GM23338 (cell line): ENCODE results near the gene UBE2G1.

Experiments used
- CREB1 ChIP-seq: fragments of 250-450 bp; sonication (Bioruptor Pico); IDR thresholded peaks from 2 replicates; pipeline ENCODE4 v1.5.0; 2020; ENCODE audit warnings: low read depth, mild to moderate bottlenecking, moderate library complexity
- EZH2 ChIP-seq: fragments of 200-600 bp; sonication (generic); IDR thresholded peaks from one replicate; pipeline ENCODE4 v1.8.0; 2017; ENCODE audit warnings: antibody characterized with exemption, mild to moderate bottlenecking, low read depth; ENCODE audit not compliant: unreplicated experiment
- POLR2AphosphoS5 ChIP-seq: IDR thresholded peaks from 2 replicates; pipeline ENCODE4 v1.6.1; 2016; ENCODE audit warnings: antibody characterized with exemption, low read depth
- TF ChIP-seq, protein P1 (sequence below), 2 experiments: fragments of 200-600 bp in 1 of 2; sonication (generic) in 1 of 2; conservative IDR thresholded peaks; 2 replicates each; pipeline versions ENCODE4 v1.5.1 to v1.6.1; 2016 to 2017; ENCODE audit warnings: antibody characterized with exemption in 2 of 2, low read depth in 2 of 2, mild to moderate bottlenecking in 2 of 2, moderate library complexity in 1 of 2
- TF ChIP-seq, protein P2 (sequence below): IDR thresholded peaks from one replicate; pipeline ENCODE4 v1.6.1; 2018; ENCODE audit warnings: antibody characterized with exemption; ENCODE audit not compliant: unreplicated experiment

GRCh38 chr17:4358154-4358553 lies 8.3 kb downstream of the UBE2G1 start:
- TF ChIP-seq POLR2AphosphoS5 (no peak), EZH2 (no peak), CREB1 (CRISPR knock-in tag) (no peak)
- TF ChIP-seq, protein P1, sequence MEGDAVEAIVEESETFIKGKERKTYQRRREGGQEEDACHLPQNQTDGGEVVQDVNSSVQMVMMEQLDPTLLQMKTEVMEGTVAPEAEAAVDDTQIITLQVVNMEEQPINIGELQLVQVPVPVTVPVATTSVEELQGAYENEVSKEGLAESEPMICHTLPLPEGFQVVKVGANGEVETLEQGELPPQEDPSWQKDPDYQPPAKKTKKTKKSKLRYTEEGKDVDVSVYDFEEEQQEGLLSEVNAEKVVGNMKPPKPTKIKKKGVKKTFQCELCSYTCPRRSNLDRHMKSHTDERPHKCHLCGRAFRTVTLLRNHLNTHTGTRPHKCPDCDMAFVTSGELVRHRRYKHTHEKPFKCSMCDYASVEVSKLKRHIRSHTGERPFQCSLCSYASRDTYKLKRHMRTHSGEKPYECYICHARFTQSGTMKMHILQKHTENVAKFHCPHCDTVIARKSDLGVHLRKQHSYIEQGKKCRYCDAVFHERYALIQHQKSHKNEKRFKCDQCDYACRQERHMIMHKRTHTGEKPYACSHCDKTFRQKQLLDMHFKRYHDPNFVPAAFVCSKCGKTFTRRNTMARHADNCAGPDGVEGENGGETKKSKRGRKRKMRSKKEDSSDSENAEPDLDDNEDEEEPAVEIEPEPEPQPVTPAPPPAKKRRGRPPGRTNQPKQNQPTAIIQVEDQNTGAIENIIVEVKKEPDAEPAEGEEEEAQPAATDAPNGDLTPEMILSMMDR (conservative IDR thresholded peaks at IDR 0.05; ENCODE audit: low read depth in 2 of 2), result no peak
- TF ChIP-seq, protein P2, sequence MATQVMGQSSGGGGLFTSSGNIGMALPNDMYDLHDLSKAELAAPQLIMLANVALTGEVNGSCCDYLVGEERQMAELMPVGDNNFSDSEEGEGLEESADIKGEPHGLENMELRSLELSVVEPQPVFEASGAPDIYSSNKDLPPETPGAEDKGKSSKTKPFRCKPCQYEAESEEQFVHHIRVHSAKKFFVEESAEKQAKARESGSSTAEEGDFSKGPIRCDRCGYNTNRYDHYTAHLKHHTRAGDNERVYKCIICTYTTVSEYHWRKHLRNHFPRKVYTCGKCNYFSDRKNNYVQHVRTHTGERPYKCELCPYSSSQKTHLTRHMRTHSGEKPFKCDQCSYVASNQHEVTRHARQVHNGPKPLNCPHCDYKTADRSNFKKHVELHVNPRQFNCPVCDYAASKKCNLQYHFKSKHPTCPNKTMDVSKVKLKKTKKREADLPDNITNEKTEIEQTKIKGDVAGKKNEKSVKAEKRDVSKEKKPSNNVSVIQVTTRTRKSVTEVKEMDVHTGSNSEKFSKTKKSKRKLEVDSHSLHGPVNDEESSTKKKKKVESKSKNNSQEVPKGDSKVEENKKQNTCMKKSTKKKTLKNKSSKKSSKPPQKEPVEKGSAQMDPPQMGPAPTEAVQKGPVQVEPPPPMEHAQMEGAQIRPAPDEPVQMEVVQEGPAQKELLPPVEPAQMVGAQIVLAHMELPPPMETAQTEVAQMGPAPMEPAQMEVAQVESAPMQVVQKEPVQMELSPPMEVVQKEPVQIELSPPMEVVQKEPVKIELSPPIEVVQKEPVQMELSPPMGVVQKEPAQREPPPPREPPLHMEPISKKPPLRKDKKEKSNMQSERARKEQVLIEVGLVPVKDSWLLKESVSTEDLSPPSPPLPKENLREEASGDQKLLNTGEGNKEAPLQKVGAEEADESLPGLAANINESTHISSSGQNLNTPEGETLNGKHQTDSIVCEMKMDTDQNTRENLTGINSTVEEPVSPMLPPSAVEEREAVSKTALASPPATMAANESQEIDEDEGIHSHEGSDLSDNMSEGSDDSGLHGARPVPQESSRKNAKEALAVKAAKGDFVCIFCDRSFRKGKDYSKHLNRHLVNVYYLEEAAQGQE, result no peak
